ENCODE measurements around the gene CHSY1. TPM values are rescaled to one million over a fixed set of nuclear protein-coding genes. Genes with fewer than 3 reads are reported as not detected.
"Not testable (repeated sequence)": the region's sequence is repeated elsewhere in the genome, so short reads cannot be mapped to it uniquely, and the experiment has no call there.

Gene CHSY1
- total RNA-seq, 6 experiments from 2014 or later = 29.2 to 44.2 (median 40.0) TPM

GRCh38 chr15:101216100-101216499 is 35.7 kb downstream of the CHSY1 start:
- H3K27ac Mint-ChIP-seq = peak overlapping the region; percentile 5; the same call in 1 of the 2 replicates
- H3K4me3 Mint-ChIP-seq = no peak overlapping the region
- no peaks in the 10 kb centered on the region for H3K9me3 Mint-ChIP-seq
- TF ChIP-seq CTCF (IDR thresholded peaks at IDR 0.05) = no peak
- H3K36me3 Mint-ChIP-seq (ENCODE audit: low read depth) = peaks cover 13% of the 10 kb centered on the region
- peaks cover 53% of the 10 kb centered on the region for H3K4me1 Mint-ChIP-seq (ENCODE audit: low read depth)
- H3K27me3 Mint-ChIP-seq (ENCODE audit: insufficient read depth) = peaks cover 3% of the 10 kb centered on the region
- DNase-seq = no peak

GRCh38 chr15:101215681-101216080 is 36.2 kb downstream of the CHSY1 start:
- DNase-seq = no peak
- Mint-ChIP-seq H3K27ac (peak overlapping the region; percentile 12; the same call in 1 of the 2 replicates), H3K36me3 (ENCODE audit: low read depth) (peaks cover 13% of the 10 kb centered on the region), H3K27me3 (ENCODE audit: insufficient read depth) (peaks cover 4% of the 10 kb centered on the region), H3K9me3 (no peaks in the 10 kb centered on the region), H3K4me1 (ENCODE audit: low read depth) (peaks cover 53% of the 10 kb centered on the region), H3K4me3 (no peak overlapping the region)
- TF ChIP-seq CTCF (IDR thresholded peaks at IDR 0.05) = no peak

- not testable (repeated sequence) for H3K4me3 Mint-ChIP-seq; H3K27me3 Mint-ChIP-seq (ENCODE audit: insufficient read depth); DNase-seq; H3K27ac Mint-ChIP-seq; H3K9me3 Mint-ChIP-seq
- H3K36me3 Mint-ChIP-seq (ENCODE audit: low read depth) = peaks cover 13% of the 10 kb centered on the region
- peaks cover 55% of the 10 kb centered on the region for H3K4me1 Mint-ChIP-seq (ENCODE audit: low read depth)
Observed at GRCh38 chr15:101214435-101215097, 37.3 kb downstream of the CHSY1 start.

GRCh38 chr15:101213570-101213969 is 38.3 kb downstream of the CHSY1 start:
- no peak for TF ChIP-seq CTCF (IDR thresholded peaks at IDR 0.05)
- no peak overlapping the region for H3K4me3 Mint-ChIP-seq
- peaks cover 64% of the 10 kb centered on the region for H3K4me1 Mint-ChIP-seq (ENCODE audit: low read depth)
- H3K9me3 Mint-ChIP-seq = no peaks in the 10 kb centered on the region
- peaks cover 4% of the 10 kb centered on the region for H3K27me3 Mint-ChIP-seq (ENCODE audit: insufficient read depth)
- no peak for DNase-seq
- no peak overlapping the region for H3K27ac Mint-ChIP-seq
- H3K36me3 Mint-ChIP-seq (ENCODE audit: low read depth) = peaks cover 13% of the 10 kb centered on the region

- Mint-ChIP-seq H3K36me3 (ENCODE audit: low read depth) (peaks cover 13% of the 10 kb centered on the region), H3K9me3 (no peaks in the 10 kb centered on the region), H3K27me3 (ENCODE audit: insufficient read depth) (peaks cover 4% of the 10 kb centered on the region), H3K27ac (no peak overlapping the region), H3K4me3 (no peak overlapping the region), H3K4me1 (ENCODE audit: low read depth) (peaks cover 64% of the 10 kb centered on the region)
- TF ChIP-seq CTCF (IDR thresholded peaks at IDR 0.05) = no peak
- no peak for DNase-seq
Observed at GRCh38 chr15:101213147-101213546, 38.7 kb downstream of the CHSY1 start.

GRCh38 chr15:101211897-101212296 is 40.0 kb downstream of the CHSY1 start:
- no peaks in the 10 kb centered on the region for H3K9me3 Mint-ChIP-seq
- TF ChIP-seq CTCF (IDR thresholded peaks at IDR 0.05) = no peak
- DNase-seq = no peak
- H3K4me3 Mint-ChIP-seq = no peak overlapping the region
- peaks cover 13% of the 10 kb centered on the region for H3K36me3 Mint-ChIP-seq (ENCODE audit: low read depth)
- peaks cover 72% of the 10 kb centered on the region for H3K4me1 Mint-ChIP-seq (ENCODE audit: low read depth)
- peaks cover 4% of the 10 kb centered on the region for H3K27me3 Mint-ChIP-seq (ENCODE audit: insufficient read depth)
- no peak overlapping the region for H3K27ac Mint-ChIP-seq

Measured in HFFc6 (cell line).